Epithelial cell of esophagus (primary cell): ENCODE measurements around the gene NARF.

Source experiments
- DNase-seq: peaks from one replicate; pipeline ENCODE4 v3.0.0; 2010; ENCODE audit warnings: low read depth
- H3K4me3 ChIP-seq: 2 replicates; pipeline ENCODE4 v1.5.1; 2011; ENCODE audit warnings: mild to moderate bottlenecking, low read length, control low read depth
- CTCF ChIP-seq: IDR thresholded peaks from 2 replicates; pipeline ENCODE4 v1.5.1; 2011; ENCODE audit warnings: low read depth, mild to moderate bottlenecking, low read length, control low read depth, inconsistent platforms; ENCODE audit not compliant: insufficient read depth; ENCODE audit errors: missing control alignments

NARF gene

GRCh38 chr17:82433560-82434215, 24.9 kb upstream of the NARF start:
- TF ChIP-seq CTCF: no peak
- DNase-seq: no peak
- H3K4me3 ChIP-seq: no peak overlapping the region

GRCh38 chr17:82434216-82434565, 24.4 kb upstream of the NARF start:
- H3K4me3 ChIP-seq: no peak overlapping the region
- no peak for TF ChIP-seq CTCF
- no peak for DNase-seq

- TF ChIP-seq CTCF: no peak
- H3K4me3 ChIP-seq: no peak overlapping the region
- no peak for DNase-seq
These were observed 23.4 kb upstream of the NARF start for GRCh38 chr17:82435103-82435502.

GRCh38 chr17:82435601-82436583, 22.6 kb upstream of the NARF start:
- no peak for DNase-seq
- no peak overlapping the region for H3K4me3 ChIP-seq
- no peak for TF ChIP-seq CTCF

GRCh38 chr17:82436601-82437324, 21.8 kb upstream of the NARF start:
- no peak for DNase-seq
- TF ChIP-seq CTCF: no peak
- no peak overlapping the region for H3K4me3 ChIP-seq

- no peak overlapping the region for H3K4me3 ChIP-seq
- DNase-seq: no peak
- no peak for TF ChIP-seq CTCF
These were observed 21.2 kb upstream of the NARF start for GRCh38 chr17:82437325-82437668.
